Activated CD4-positive, CD25-positive, alpha-beta regulatory T cell treated with anti-CD3 and anti-CD28 coated beads, Interleukin-2, amount 50 U/mL, for 72 hours (primary cell): Measurements from ENCODE around the gene PHLDB2.
"Not testable (repeated sequence)": the region's sequence is repeated elsewhere in the genome, so short reads cannot be mapped to it uniquely, and the experiment has no call there.

Source experiments
- DNase-seq: peaks from one replicate; pipeline ENCODE4 v3.0.0; 2021

Gene PHLDB2

DNA sequence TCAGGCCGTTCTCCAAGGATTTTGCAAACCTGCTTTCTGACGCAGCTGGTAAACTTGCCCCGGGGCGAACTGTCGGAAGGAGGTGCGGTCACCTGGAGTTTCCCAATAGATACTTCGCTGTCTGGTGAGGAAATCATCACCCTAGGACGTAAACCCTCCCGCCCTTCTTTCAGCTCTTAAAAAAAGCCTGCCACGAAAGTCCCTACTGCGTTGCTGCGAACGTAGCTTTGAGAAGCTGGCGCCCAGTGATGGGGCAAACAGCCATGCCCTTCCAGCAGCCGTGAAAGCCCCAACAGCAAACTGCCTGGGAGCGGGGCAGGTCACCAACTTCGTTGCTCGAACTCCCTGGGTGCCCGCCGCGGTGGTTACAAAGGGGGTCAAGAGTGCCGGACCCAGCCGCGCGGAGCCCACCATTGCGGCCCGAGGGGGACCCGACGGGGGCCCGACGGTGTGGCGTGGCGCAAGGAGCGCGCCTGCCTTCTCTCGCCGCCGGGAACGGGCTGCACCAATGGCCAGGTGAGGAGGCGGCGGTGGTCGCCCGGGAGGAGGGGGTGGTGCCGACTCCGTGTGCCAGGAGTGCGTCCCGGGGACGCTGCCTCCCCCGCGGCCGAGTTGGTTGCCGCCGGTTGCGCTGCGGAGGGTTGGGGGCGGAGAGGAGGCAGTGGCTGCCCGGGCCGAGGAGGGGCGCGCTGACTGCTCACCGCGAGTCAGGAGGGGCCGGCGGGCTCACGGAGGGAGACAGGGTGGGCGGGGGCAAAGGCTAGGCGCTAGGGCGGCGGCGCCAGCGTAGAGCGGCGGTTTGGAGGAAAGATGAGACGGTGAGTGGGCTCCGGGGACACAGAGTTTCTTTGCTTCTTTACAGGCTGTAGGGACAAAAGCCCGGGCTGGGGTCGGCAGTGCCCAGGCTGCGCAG is at the start of gene PHLDB2:
Gene PHLDB2, plus strand, starts transcription at position 205 of the 913 bp plus-strand sequence. CDS start 24,813 bp downstream, outside the sequence.
- peak; percentile 36 for DNase-seq

- no peak for DNase-seq
Measured at GRCh38 chr3:111810909-111811308, 48.2 kb upstream of the PHLDB2 start.

- no peak for DNase-seq
Measured at GRCh38 chr3:111811811-111812210, 47.3 kb upstream of the PHLDB2 start.

DNA sequence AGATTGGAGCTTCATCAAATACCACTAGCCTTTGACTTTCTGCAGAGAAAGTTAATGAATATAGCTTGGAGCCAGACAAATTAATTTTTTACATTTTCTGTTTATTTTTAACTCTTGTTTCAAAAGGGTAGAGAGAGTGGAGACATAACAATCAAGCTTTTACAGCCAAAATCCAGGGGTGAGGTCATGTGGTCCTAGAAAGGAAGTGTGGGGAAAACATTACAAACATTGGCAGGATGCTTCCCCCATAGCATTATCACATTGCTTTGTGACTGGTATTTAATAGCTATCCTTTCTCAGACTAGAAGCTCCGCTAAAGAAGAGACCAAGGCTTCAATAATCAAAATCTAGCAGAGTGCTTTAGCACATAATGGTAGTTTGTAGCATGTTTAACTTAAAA is 46.4 kb upstream of the PHLDB2 start:
- DNase-seq, result no peak

- no peak for DNase-seq
Measured at GRCh38 chr3:111813441-111813840, 45.6 kb upstream of the PHLDB2 start.

DNA sequence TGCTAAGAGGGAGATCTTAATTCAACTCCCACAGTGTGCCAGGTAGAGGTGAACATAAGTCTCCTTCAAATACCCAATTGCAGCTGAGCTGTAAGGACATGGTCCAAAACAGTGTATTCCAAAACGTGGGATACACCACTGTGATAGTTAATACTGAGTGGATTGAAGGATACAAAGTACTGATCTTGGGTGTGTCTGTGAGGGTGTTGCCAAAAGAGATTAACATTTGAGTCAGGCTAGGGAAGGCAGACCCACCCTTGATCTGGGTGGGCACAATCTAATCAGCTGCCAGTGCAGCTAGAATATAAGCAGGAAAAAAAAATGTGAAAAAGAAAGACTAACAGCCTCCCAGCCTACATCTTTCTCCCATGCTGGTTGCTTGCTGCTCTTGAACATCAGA is 45.1 kb upstream of the PHLDB2 start:
- no peak for DNase-seq

GRCh38 chr3:111816771-111817170 is 42.3 kb upstream of the PHLDB2 start:
- not testable (repeated sequence) for DNase-seq

DNA sequence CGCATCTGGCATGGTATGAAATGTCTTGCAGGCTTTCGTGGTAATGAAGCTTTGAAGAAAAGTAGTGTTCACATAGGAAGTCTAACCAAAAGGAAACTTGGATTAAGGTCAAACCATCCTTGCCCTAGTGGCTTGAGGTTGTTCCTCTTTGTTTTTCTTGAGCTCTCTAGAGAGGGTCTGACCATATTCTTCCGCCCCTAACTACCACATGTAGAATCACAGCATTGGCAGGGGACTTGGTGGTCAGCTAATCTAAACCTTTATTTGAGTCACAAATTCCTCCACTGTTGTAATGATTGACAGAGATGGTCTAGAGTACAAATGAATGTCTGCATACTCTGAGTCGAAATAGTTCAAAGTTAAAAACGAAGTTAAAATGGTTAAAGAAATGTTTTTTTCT is 39.1 kb upstream of the PHLDB2 start:
- DNase-seq, result no peak

- DNase-seq, result no peak
Measured at GRCh38 chr3:111820651-111821050, 38.4 kb upstream of the PHLDB2 start.

DNA sequence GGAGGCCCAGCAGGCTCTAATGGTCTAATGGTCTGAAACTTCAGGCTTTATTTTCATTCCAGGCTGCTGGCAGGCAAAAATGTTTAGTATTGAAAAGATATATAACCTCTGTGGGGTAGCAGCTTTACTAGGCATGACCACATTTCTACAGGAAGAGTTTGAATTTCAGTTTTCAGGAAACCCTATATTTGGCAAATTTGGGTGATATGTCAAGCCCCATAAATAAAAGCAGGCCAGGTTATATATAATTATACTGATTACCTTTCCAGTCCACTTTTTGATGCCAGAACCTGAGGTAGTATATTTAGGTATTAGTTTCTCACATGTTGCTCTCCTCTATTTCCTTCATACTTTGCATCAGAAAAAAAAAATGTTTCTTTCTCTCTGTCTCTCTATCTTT is 37.2 kb upstream of the PHLDB2 start:
- no peak for DNase-seq

DNA sequence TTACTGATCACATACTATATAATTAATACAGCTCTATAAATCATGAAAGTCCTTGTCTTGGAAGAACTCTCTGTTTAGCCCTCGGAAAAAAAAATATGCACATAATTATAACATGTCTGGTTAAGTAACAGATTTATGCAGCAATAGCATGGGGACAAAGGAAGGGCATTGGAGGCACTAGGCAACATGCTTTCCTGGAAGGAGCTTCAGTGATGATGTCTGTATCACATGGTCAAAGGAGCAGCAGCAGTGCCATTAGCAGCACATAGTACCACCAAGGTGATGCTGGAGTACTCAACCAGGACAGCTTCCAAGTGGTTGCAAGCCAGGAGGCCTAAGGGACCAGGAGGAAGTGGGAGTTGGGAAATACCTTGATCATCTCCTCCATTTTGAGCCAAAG is 36.3 kb upstream of the PHLDB2 start:
- DNase-seq, result no peak

- no peak for DNase-seq
Measured at GRCh38 chr3:111823341-111823855, 35.7 kb upstream of the PHLDB2 start.

DNA sequence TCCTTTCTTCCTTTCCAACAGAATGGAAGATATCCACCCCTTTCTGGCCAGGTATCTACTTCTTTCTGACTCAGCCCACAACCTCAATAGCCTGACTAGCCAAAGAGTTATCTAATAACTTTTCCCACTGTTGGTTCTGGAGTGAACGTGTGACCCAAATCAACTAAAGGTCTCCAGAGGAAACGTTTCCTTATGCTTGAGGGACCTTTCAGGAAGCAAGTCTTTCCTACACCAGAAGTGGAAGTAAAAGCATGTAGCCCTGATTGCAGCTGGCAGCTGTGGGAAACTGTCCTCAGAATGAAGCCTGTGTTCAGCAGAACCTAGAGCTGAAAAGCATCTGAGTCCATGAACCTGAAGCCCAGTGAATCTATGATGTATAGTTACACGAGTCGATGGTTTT is 34.7 kb upstream of the PHLDB2 start:
- DNase-seq, result no peak

DNA sequence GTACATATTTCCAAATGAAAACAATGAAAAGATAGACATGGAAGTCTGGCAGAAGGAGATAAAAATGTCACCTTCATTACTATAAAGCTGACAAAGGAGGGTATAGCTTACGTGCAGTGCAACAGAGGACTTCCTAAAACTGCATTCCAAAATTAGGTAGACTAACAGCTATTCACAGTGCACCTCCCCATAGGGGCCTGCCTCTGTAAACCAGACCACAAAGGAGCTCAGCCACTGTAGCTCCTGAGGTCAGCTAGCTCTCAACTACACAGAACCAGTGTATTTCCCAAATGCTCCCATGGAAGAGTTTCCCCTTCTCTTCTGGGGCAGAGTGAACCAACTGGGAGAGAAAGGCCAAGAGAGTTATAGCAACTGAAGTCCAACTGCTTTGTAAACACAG is 31.2 kb upstream of the PHLDB2 start:
- no peak for DNase-seq

- no peak for DNase-seq
Measured at GRCh38 chr3:111828530-111828929, 30.5 kb upstream of the PHLDB2 start.

- no peak for DNase-seq
Measured at GRCh38 chr3:111829023-111829422, 30.0 kb upstream of the PHLDB2 start.

- no peak for DNase-seq
Measured at GRCh38 chr3:111831840-111832239, 27.2 kb upstream of the PHLDB2 start.

DNA sequence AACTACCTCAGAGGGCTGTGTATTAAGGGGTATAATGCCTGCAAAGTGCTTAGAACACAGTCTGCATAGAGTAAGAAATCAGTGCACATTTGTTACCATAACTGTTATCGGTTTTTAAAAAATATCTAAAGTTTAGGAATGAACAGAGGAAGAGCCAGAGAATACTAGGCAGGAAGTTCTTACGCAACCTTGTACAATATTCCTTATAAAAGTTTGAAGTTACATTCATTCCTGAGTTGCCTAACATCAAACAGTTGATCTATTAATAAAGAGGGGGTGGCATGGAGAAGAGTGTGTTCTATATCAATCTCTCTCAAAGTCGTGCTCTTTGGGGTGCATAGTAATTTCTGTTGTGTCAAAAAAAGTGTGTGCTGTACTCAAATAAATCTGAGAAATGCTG is 22.0 kb upstream of the PHLDB2 start:
- no peak for DNase-seq

DNA sequence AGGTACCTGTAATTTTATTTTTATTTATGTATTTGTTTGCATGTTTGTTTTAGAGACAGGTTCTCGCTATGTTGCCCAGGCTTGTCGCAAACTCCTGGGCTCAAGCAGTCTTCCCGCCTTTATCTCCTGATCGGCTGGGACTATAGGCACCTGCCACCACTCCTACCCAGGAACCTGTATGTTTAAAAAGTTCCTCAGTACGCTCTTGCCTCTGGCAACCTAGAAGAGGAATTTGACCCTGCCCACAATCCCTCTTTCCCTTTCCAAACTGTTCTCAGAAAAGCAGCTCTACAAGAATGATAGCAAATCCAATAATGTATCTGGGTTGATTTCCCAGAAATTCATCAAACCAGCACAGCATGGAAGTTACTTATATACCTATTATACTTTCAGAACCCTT is 20.9 kb upstream of the PHLDB2 start:
- DNase-seq, result no peak

- DNase-seq, result no peak
Measured at GRCh38 chr3:111846039-111846438, 13.0 kb upstream of the PHLDB2 start.

- no peak for DNase-seq
Measured at GRCh38 chr3:111846717-111847116, 12.3 kb upstream of the PHLDB2 start.

GRCh38 chr3:111848283-111848682 is 10.8 kb upstream of the PHLDB2 start:
- no peak for DNase-seq

DNA sequence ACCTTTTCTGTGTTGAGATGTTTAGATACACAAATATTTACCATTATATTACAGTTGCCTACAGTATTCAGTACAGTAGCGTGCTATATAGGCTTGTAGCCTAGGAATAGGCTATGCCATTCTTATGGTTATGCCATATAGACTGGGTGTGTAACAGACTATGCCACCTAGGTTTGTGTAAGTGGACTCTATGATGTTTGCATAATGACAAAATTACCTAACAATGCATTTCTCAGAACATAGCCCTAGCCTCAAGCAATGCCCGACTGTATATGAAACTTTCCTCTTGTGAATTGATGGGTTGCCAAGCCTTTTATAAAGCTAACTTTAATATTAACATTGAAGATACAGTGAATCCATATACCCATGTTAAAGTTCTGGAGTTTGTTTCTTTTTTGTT is 10.3 kb upstream of the PHLDB2 start:
- DNase-seq, result no peak

DNA sequence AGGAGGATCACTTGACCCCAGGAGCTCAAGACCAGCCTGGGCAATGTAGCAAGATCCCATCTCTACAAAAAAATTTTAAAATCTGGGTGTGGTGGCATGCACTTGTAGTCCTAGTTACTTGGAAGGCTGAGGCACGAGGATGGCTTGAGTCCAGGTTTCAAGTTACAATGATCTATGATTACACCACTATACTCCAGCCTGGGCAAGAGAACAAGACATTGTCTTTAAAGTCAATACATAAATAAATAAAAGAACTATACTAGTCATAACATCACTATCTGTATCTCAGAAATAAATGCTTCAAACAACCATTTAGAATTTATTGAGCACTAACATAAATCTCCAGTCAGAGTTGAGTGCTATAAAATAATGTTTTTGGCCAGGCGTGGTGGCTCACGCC is 8.5 kb upstream of the PHLDB2 start:
- DNase-seq, result no peak

DNA sequence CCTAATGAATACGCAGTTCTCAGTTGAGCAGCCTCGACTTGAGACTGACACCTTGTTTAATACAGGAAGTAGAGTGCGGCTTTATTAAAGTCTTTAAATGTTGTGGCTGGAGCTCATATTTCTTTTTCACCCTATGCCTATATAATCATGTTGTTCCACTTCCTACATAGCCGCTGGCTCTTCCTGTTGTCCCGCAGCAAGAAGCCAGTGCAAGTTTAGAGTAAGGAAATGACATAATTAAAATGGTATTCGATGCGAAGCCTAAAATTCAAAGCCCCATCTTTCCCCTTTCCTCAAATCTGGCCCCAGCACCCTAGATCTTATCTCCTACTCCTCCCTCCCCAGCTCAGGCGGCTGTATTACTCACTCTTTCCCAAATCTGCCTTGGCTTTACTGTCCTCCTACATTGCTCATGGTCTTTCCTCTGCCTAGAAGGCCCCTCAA is 7.5 kb upstream of the PHLDB2 start:
- DNase-seq, result no peak
